ENCODE results near the gene DPP4.

DNA sequence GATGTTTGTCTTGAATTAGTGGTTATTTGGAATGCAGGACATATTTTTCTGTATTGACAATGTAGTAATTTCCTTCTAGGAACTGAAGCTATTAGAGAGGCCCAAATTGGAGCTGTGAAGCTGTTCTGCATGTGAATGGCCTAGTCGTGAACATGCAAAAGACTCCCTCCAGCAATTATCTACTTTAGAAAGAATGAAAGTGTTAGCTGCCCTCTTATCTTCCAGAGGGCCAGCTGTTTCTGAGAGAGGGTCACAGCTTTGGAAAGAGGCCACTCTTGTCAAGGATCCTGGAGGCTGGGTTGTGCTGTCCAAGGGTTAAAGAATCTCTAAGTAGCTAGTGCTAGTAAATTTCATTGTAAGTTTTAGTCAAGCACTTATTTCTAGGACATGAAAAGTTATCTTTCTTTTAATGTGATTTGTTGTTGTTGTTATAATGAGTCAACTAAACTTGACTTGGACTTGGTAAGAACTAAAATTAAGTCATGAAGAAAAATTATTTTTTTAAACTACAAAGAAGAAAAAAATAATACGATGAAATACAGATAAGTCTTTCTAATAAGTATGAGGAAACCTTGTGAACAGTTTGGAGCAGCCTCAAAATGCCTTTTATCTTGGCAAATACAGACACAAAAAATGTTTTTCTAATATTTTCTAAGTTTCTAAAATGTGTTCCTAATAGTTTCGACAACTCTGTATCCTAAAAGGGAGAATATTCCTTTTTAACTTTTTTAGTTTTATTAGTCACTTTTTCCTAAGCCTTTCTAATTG lies 36.8 kb downstream of the DPP4 start:
- TF ChIP-seq, protein P1, sequence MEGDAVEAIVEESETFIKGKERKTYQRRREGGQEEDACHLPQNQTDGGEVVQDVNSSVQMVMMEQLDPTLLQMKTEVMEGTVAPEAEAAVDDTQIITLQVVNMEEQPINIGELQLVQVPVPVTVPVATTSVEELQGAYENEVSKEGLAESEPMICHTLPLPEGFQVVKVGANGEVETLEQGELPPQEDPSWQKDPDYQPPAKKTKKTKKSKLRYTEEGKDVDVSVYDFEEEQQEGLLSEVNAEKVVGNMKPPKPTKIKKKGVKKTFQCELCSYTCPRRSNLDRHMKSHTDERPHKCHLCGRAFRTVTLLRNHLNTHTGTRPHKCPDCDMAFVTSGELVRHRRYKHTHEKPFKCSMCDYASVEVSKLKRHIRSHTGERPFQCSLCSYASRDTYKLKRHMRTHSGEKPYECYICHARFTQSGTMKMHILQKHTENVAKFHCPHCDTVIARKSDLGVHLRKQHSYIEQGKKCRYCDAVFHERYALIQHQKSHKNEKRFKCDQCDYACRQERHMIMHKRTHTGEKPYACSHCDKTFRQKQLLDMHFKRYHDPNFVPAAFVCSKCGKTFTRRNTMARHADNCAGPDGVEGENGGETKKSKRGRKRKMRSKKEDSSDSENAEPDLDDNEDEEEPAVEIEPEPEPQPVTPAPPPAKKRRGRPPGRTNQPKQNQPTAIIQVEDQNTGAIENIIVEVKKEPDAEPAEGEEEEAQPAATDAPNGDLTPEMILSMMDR (conservative IDR thresholded peaks at IDR 0.05 in 1 of 2, IDR thresholded peaks at IDR 0.05 in 1 of 2; ENCODE audit: extremely low read depth in 1 of 2, insufficient read depth in 1 of 2, low read depth in 1 of 2, low read length in 2 of 2) = no peak
- no peak for TF ChIP-seq EZH2 (IDR thresholded peaks at IDR 0.05; ENCODE audit: borderline replicate concordance, low read length)

All from mammary epithelial cell (primary cell).